B cell (primary cell): ENCODE data around the gene NCOA5. TPM values are rescaled to one million over a fixed set of nuclear protein-coding genes. Genes with fewer than 3 reads are reported as not detected.
"Not testable (repeated sequence)": the region's sequence is repeated elsewhere in the genome, so short reads cannot be mapped to it uniquely, and the experiment has no call there.

Experiments used
- ATAC-seq: fragments of 200-7000 bp; cut with Tn5 transposase; one replicate; pipeline ENCODE4 v1.10.0; 2021; ENCODE audit warnings: low read depth, mild to moderate bottlenecking, moderate number of reproducible peaks, moderate library complexity
- CTCF ChIA-PET: fragments of 350-600 bp; sonication (Branson Sonifier 250); formaldehyde crosslinking; loops from one replicate; lab custom pipeline; 2021; ENCODE audit warnings: antibody characterized with exemption, inconsistent platforms; lab: Charles Lee
- POLR2A ChIA-PET: fragments of 350-600 bp; sonication (Branson Sonifier 250); formaldehyde crosslinking; loops from one replicate; lab custom pipeline; 2021; ENCODE audit warnings: antibody characterized with exemption; lab: Charles Lee
- DNase-seq: peaks from one replicate; pipeline ENCODE4 v3.0.0; 2013
- H2AFZ ChIP-seq: 2 replicates; pipeline ENCODE4 v1.6.1; 2012; ENCODE audit warnings: mild to moderate bottlenecking, low read depth, low read length; ENCODE audit not compliant: insufficient read depth, poor library complexity, severe bottlenecking
- H3K27ac ChIP-seq, 2 donors: 1 replicate in 1 of 2; 2 replicates in 1 of 2; pipeline ENCODE4 v1.5.1; 2012 to 2013; ENCODE audit warnings: low read length in 2 of 2, mild to moderate bottlenecking in 2 of 2, moderate library complexity in 1 of 2
- H3K27me3 ChIP-seq, 4 experiments: fragments of 200-600 bp in 1 of 4; sonication (generic) in 1 of 4; replicated peaks in 1 of 4; 1 replicate in 2 of 4; 2 replicates in 2 of 4; pipeline versions ENCODE4 v1.6.1 to v1.7.0; 2013 to 2016; ENCODE audit warnings: low read length in 3 of 4, mild to moderate bottlenecking in 2 of 4, mixed read lengths in 1 of 4, moderate library complexity in 1 of 4; ENCODE audit not compliant: insufficient read depth in 4 of 4, control insufficient read depth in 3 of 4; ENCODE audit errors: control extremely low read depth in 1 of 4
- H3K36me3 ChIP-seq, 2 experiments: replicated peaks in 1 of 2; 1 replicate in 1 of 2; 2 replicates in 1 of 2; pipeline versions ENCODE4 v1.6.1 to v1.7.1; 2013; ENCODE audit warnings: low read length in 1 of 2; ENCODE audit not compliant: insufficient read depth in 2 of 2, control insufficient read depth in 1 of 2; ENCODE audit errors: control extremely low read depth in 1 of 2, extremely low read depth in 1 of 2
- H3K4me1 ChIP-seq, 2 donors: fragments of 200-600 bp in 1 of 2; sonication (generic) in 1 of 2; 1 replicate in 1 of 2; 2 replicates in 1 of 2; pipeline versions ENCODE4 v1.5.1 to v1.6.1; 2013 to 2017; ENCODE audit warnings: low read length in 2 of 2; ENCODE audit not compliant: control insufficient read depth in 2 of 2, insufficient read depth in 2 of 2
- H3K4me2 ChIP-seq: replicated peaks from 2 replicates; pipeline ENCODE3; 2012; ENCODE audit warnings: mild to moderate bottlenecking, low read depth, low read length; ENCODE audit not compliant: poor library complexity, severe bottlenecking
- H3K4me3 ChIP-seq, 5 experiments: fragments of 200-600 bp in 1 of 5; sonication (generic) in 1 of 5; 1 replicate in 3 of 5; 2 replicates in 2 of 5; pipeline versions ENCODE4 v1.5.1 to v1.7.0; 2011 to 2016; ENCODE audit warnings: low read length in 4 of 5, mild to moderate bottlenecking in 4 of 5, low read depth in 2 of 5, control low read depth in 1 of 5, moderate library complexity in 1 of 5; ENCODE audit not compliant: insufficient read depth in 1 of 5; ENCODE audit errors: control extremely low read depth in 1 of 5, extremely low read depth in 1 of 5
- H3K79me2 ChIP-seq: fragments of 200-600 bp; sonication (generic); one replicate; pipeline ENCODE4 v1.6.0; 2016; ENCODE audit warnings: low read length; ENCODE audit not compliant: control insufficient read depth, insufficient read depth
- H3K9ac ChIP-seq: fragments of 200-600 bp; sonication (generic); 2 replicates; pipeline ENCODE4 v1.6.1; 2017; ENCODE audit warnings: mild to moderate bottlenecking, low read length, moderate library complexity
- H3K9me3 ChIP-seq, 3 donors: one replicate each; pipeline versions ENCODE4 v1.6.1 to v1.7.1; 2013; ENCODE audit warnings: low read length in 2 of 3; ENCODE audit not compliant: control insufficient read depth in 2 of 3, insufficient read depth in 1 of 3; ENCODE audit errors: control extremely low read depth in 1 of 3
- H4K20me1 ChIP-seq: 2 replicates; pipeline ENCODE4 v1.6.0; 2012; ENCODE audit warnings: mild to moderate bottlenecking, low read length; ENCODE audit not compliant: insufficient read depth, control insufficient read depth, poor library complexity, severe bottlenecking
- H3K27ac Mint-ChIP-seq: one replicate; pipeline ENCODE4 v1.8.0; 2021; ENCODE audit warnings: mixed read lengths
- H3K27me3 Mint-ChIP-seq: one replicate; pipeline ENCODE4 v1.8.0; 2021; ENCODE audit warnings: mixed read lengths
- H3K4me1 Mint-ChIP-seq: one replicate; pipeline ENCODE4 v1.8.0; 2021; ENCODE audit warnings: mixed read lengths
- H3K4me3 Mint-ChIP-seq: one replicate; pipeline ENCODE4 v1.8.0; 2021; ENCODE audit warnings: mixed read lengths
- H3K9me3 Mint-ChIP-seq: one replicate; pipeline ENCODE4 v1.8.0; 2022; ENCODE audit warnings: mixed read lengths; ENCODE audit not compliant: insufficient read depth
- EZH2 ChIP-seq: IDR thresholded peaks from 2 replicates; pipeline ENCODE4 v1.6.1; 2012; ENCODE audit warnings: borderline replicate concordance, low read depth, mild to moderate bottlenecking, moderate library complexity, low read length; ENCODE audit not compliant: insufficient read depth, poor library complexity, severe bottlenecking
- WGBS: methylation state at CpG from one replicate; pipeline ENCODE4 v1.1.5; 2013; ENCODE audit warnings: missing lambda C conversion rate; ENCODE audit not compliant: insufficient coverage; 5-methylcytosine and 5-hydroxymethylcytosine counted together
- intact Hi-C: fragments of 100-400 bp; cut with micrococcal nuclease; formaldehyde crosslinking; loops from one replicate; pipeline ENCODE4 v1.10.0; 2022
- polyA plus RNA-seq: library from polyadenylated mRNA; depleted of rRNA; stranded (reverse); fragments of >200 nt; gene quantifications from 2 replicates; pipeline ENCODE4 v1.2.3, GENCODE V29; 2012
- total RNA-seq, 2 donors: library from RNA; stranded (reverse); fragments of 120-200 nt in 1 of 2; gene quantifications; 1 replicate in 1 of 2; 2 replicates in 1 of 2; pipeline versions ENCODE4 v1.2.3 to v1.2.4, GENCODE V29; 2013 to 2022
- TF ChIP-seq, protein P1 (sequence below): fragments of 200-600 bp; IDR thresholded peaks from one replicate; pipeline ENCODE4 v1.8.0; 2022; ENCODE audit warnings: antibody characterized with exemption, mild to moderate bottlenecking

NCOA5 gene
- total and polyA plus RNA-seq, 2 donors (not counting 1 experiment from before 2014, with no cell fraction given), result 26.0 to 41.6 TPM

- Histone ChIP-seq H3K4me1 (peaks cover 20 to 21% of the 10 kb centered on the region in 2 donors), H4K20me1 (peaks cover 27% of the 10 kb centered on the region), H3K79me2 (peaks cover 26% of the 10 kb centered on the region)
- H3K9ac ChIP-seq, H3K4me2 ChIP-seq, intact Hi-C loops, POLR2A ChIA-PET, H3K27ac Mint-ChIP-seq, H3K9me3 ChIP-seq, H3K4me3 Mint-ChIP-seq, H3K4me3 ChIP-seq, H3K27me3 ChIP-seq, ATAC-seq, DNase-seq, H3K9me3 Mint-ChIP-seq, H3K27me3 Mint-ChIP-seq, H3K36me3 ChIP-seq, H3K27ac ChIP-seq, H2AFZ ChIP-seq: not testable (repeated sequence)
- peaks cover 28% of the 10 kb centered on the region for H3K4me1 Mint-ChIP-seq
- 97% methylated on average over 47 of the region's 52 CpGs for WGBS
- CTCF ChIA-PET, result interaction anchor here (1.0 to 1.3 kb wide), 2 partner anchors 8 to 59 kb away, joined by 3 read pairs; no protein-coding TSS in a partner anchor
Observed at GRCh38 chr20:46091622-46092535, 2.1 kb upstream of the NCOA5 start.

GRCh38 chr20:46089167-46089416 is 670 bp downstream of the NCOA5 start:
- WGBS, result under 1% methylated on average over 31 of the region's 31 CpGs
- peak overlapping the region; percentile 45 to 86 (median 77) for H3K4me3 ChIP-seq
- intact Hi-C loops, result loop anchor here (1.0 to 2.0 kb wide), 3 partner anchors 19 to 275 kb away; partner anchors contain the start of gene PCIF1
- H3K9me3 ChIP-seq, result peaks cover 0 to 3% (median 0%) of the 10 kb centered on the region in 3 donors
- peaks cover 53% of the 10 kb centered on the region for H3K4me1 Mint-ChIP-seq
- H3K4me3 Mint-ChIP-seq, result peak overlapping the region; percentile 93
- H3K4me2 ChIP-seq, result peak overlapping the region; percentile 85
- H3K9me3 Mint-ChIP-seq, result no peaks in the 10 kb centered on the region
- ChIA-PET CTCF (interaction anchor here (0.9 to 2.3 kb wide), 6 partner anchors 10 to 102 kb away, joined by 3 to 10 read pairs (median 6); no protein-coding TSS in a partner anchor), POLR2A (interaction anchor here (0.6 to 1.1 kb wide), 2 partner anchors 29 to 30 kb away, joined by 3 read pairs; no protein-coding TSS in a partner anchor)
- H3K27ac ChIP-seq, result peak overlapping the region; percentile 71 to 94
- H3K79me2 ChIP-seq, result peaks cover 53% of the 10 kb centered on the region
- TF ChIP-seq, protein P1, sequence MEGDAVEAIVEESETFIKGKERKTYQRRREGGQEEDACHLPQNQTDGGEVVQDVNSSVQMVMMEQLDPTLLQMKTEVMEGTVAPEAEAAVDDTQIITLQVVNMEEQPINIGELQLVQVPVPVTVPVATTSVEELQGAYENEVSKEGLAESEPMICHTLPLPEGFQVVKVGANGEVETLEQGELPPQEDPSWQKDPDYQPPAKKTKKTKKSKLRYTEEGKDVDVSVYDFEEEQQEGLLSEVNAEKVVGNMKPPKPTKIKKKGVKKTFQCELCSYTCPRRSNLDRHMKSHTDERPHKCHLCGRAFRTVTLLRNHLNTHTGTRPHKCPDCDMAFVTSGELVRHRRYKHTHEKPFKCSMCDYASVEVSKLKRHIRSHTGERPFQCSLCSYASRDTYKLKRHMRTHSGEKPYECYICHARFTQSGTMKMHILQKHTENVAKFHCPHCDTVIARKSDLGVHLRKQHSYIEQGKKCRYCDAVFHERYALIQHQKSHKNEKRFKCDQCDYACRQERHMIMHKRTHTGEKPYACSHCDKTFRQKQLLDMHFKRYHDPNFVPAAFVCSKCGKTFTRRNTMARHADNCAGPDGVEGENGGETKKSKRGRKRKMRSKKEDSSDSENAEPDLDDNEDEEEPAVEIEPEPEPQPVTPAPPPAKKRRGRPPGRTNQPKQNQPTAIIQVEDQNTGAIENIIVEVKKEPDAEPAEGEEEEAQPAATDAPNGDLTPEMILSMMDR, result no peak
- no peak for TF ChIP-seq EZH2
- H3K9ac ChIP-seq, result peak overlapping the region; percentile 84
- ATAC-seq (peak; percentile 15), DNase-seq (no peak)
- no peaks in the 10 kb centered on the region for H3K27me3 ChIP-seq
- no peaks in the 10 kb centered on the region for H3K36me3 ChIP-seq
- H2AFZ ChIP-seq, result peak overlapping the region; percentile 74
- H4K20me1 ChIP-seq, result peaks cover 55% of the 10 kb centered on the region
- no peaks in the 10 kb centered on the region for H3K27me3 Mint-ChIP-seq
- peak overlapping the region; percentile 90 for H3K27ac Mint-ChIP-seq
- H3K4me1 ChIP-seq, result peaks cover 21 to 43% of the 10 kb centered on the region in 2 donors
